Heart left ventricle (tissue), 16 donors: ENCODE measurements around the gene FOXB2. TPM values are rescaled to one million over a fixed set of nuclear protein-coding genes. Genes with fewer than 3 reads are reported as not detected.

Experiments
- ATAC-seq, 4 donors: fragments of 200-7000 bp; cut with Tn5 transposase; one replicate each; pipeline ENCODE4 v1.9.1; 2020 to 2022; ENCODE audit warnings: moderate library complexity in 4 of 4, mild to moderate bottlenecking in 3 of 4, moderate number of reproducible peaks in 1 of 4
- DNase-seq, 5 donors: peaks; one replicate each; pipeline ENCODE4 v3.0.0-alpha.2; 2020
- H3K27ac ChIP-seq, 12 donors: fragments of 200-600 bp; sonication (generic) in 4 of 12; one replicate each; pipeline versions ENCODE4 v1.5.0 to v1.8.0; 2016 to 2022; ENCODE audit warnings: mild to moderate bottlenecking in 2 of 12
- H3K27me3 ChIP-seq, 9 donors: fragments of 200-600 bp; sonication (generic) in 2 of 9; one replicate each; pipeline versions ENCODE4 v1.5.1 to v1.8.0; 2016 to 2022; ENCODE audit warnings: mild to moderate bottlenecking in 3 of 9
- H3K36me3 ChIP-seq, 9 donors: fragments of 200-600 bp; sonication (generic) in 2 of 9; one replicate each; pipeline versions ENCODE4 v1.5.0 to v1.8.0; 2018 to 2022; ENCODE audit warnings: mild to moderate bottlenecking in 2 of 9
- H3K4me1 ChIP-seq, 12 donors: fragments of 200-600 bp; sonication (generic) in 4 of 12; one replicate each; pipeline versions ENCODE4 v1.5.0 to v1.8.0; 2016 to 2022; ENCODE audit warnings: mild to moderate bottlenecking in 3 of 12
- H3K4me3 ChIP-seq, 12 donors: fragments of 200-600 bp; sonication (generic) in 4 of 12; one replicate each; pipeline versions ENCODE4 v1.5.0 to v1.8.0; 2017 to 2022; ENCODE audit warnings: mild to moderate bottlenecking in 9 of 12, moderate library complexity in 4 of 12
- H3K9me3 ChIP-seq, 12 donors: fragments of 200-600 bp; sonication (generic) in 4 of 12; one replicate each; pipeline versions ENCODE4 v1.5.0 to v1.8.0; 2016 to 2022; ENCODE audit warnings: mild to moderate bottlenecking in 1 of 12
- POLR2A ChIP-seq, 2 donors: fragments of 450-650 bp; IDR thresholded peaks; one replicate each; pipeline ENCODE4 v1.6.1; 2017; ENCODE audit warnings: antibody characterized with exemption in 2 of 2, mild to moderate bottlenecking in 2 of 2, moderate library complexity in 2 of 2
- WGBS, 4 donors: extraction: QIAGEN DNeasy Blood & Tissue Kit in 2 of 4; methylation state at CpG; one replicate each; pipeline versions ENCODE4 v1.1.5 to v1.1.7; 2013 to 2018; 5-methylcytosine and 5-hydroxymethylcytosine counted together
- intact Hi-C, 10 donors: fragments of 100-400 bp; cut with DNase I; formaldehyde crosslinking; loops; one replicate each; pipeline versions ENCODE4 v1.11.1 to v1.14.2; 2022
- polyA plus RNA-seq, 2 donors: library from polyadenylated mRNA; stranded (reverse); fragments of 200-250 nt; gene quantifications; one replicate each; pipeline ENCODE4 v1.2.3, GENCODE V29; 2013
- total RNA-seq, 9 donors: library from RNA; depleted of rRNA in 2 of 9; stranded (reverse); fragments of >200 nt in 2 of 9; fragmentation: NEBNext Ultra II Directional in 3 of 9; extraction: Animal tissue kit (Norgen Biotek cat#: 25700) in 3 of 9; gene quantifications; one replicate each; pipeline versions ENCODE4 v1.1.0 to v1.2.4, GENCODE V29; 2016 to 2023
- TF ChIP-seq, protein P1 (sequence below), 12 donors: fragments of 200-600 bp; sonication (generic) in 4 of 12; IDR thresholded peaks; one replicate each; pipeline versions ENCODE4 v1.5.0 to v1.8.0; 2018 to 2022; ENCODE audit warnings: antibody characterized with exemption in 12 of 12, mild to moderate bottlenecking in 5 of 12
- donor health status: ischemic (EF 13 %, LVEDD 7.1; RV severe dilation, severe dysfunction).
- donor health status: healthy with polysubstance abuse.
- donor health status: DM: no; HTN: yes; CAD: no.
- donor health status: DM: no; HTN: no; CAD: no.
- donor health status: ischemic (EF 25% LVEDD 6.9; RV normal size, moderate dysfunction).
- donor health status: ischemic (EF 25% LVEDD 5.7; RV mildly dilated, moderate dysfunction).
- donor health status: healthy.
- donor health status: DM: yes; HTN: yes; CAD: no.
- donor health status: ischemic (EF 35%, LVEDD 5.7; RV mildly dilated, moderate dysfunction).
- donor health status: nonischemic (EF 11% LVEDD 7.7; RV severe dilation, severe dysfunction).
- donor health status: DM: yes; HTN: yes; CAD: no.
- donor health status: PGD.
- donor health status: ischemic (EF 29% LVEDD 5.4; RV normal size, mild dysfunction).
- donor health status: nonischemic (EF 23%, LVEDD 6.1; RV moderate dilation, normal function).

The FOXB2 gene
- total and polyA plus RNA-seq, 11 donors: not detected

DNA sequence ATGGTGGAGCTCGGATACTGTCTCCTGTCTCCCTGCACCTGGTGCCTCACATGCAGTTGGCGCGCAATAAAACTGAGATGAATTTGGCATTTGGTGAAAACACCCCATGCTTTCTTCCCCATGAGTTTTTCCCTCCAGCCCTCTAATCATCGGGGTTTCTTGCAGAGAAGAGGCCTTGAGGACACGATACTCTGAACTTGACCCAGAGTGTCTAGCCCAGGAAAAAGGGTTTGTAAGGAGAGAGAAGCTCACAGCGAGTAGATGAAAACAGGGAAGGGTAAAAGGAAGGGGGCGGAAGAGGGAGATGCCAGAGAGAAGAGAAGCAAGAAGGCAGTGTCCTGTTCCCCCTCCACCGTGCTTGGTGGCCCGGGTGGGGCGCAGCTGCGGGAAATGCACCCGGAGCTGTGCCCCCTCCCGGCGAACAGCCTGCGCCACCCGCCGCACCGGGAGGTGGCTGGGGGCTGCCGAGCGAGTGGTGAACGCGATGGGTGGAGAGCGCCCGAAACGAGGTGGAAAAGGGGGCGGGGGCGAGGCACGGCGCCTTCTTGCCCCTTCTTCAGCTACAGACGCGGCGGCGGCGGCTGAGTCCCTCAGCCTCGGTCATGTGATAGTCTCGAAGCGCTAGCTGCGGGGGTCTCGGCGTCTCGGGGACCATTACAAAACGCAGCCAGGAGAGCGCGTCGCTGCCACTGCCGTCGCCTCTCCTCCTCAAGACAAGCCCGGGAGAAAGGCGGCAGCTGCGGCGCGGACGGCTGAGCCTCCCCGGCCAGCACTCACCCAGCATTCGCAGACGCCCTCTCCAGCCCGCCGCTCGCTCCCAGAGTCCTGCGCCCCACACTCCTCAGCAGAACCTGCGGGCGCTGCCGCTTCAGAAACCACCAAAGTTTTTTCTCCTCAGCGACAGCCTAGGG, 1.1 kb upstream of the FOXB2 start:
- ATAC-seq: peak in 1 of 4 donors; percentile 34

DNA sequence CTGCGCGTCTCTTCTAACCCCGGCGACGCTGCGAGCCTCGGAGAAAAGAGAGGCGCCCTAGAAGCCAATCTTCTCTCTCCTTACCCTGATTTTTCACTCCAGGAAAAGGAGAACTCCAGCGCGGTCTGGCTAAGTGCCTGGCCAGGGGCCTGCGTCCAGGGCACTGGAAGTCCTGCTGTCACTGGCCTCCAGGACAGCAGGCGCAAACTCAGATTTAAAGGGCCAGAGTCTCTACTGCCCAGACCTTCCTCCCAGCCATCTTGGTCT, 553 bp upstream of the FOXB2 start:
- intact Hi-C loops: no loop called here
- Histone ChIP-seq H3K4me1 (peaks cover 0 to 78% (median 22%) of the 10 kb centered on the region in 12 donors), H3K36me3 (no peaks in the 10 kb centered on the region), H3K4me3 (peak overlapping the region in 5 of 12 donors; percentile 4 to 33 (median 19)), H3K27me3 (peaks cover 75 to 100% (median 97%) of the 10 kb centered on the region in 9 donors), H3K27ac (no peak overlapping the region), H3K9me3 (no peaks in the 10 kb centered on the region)
- TF ChIP-seq, protein P1, sequence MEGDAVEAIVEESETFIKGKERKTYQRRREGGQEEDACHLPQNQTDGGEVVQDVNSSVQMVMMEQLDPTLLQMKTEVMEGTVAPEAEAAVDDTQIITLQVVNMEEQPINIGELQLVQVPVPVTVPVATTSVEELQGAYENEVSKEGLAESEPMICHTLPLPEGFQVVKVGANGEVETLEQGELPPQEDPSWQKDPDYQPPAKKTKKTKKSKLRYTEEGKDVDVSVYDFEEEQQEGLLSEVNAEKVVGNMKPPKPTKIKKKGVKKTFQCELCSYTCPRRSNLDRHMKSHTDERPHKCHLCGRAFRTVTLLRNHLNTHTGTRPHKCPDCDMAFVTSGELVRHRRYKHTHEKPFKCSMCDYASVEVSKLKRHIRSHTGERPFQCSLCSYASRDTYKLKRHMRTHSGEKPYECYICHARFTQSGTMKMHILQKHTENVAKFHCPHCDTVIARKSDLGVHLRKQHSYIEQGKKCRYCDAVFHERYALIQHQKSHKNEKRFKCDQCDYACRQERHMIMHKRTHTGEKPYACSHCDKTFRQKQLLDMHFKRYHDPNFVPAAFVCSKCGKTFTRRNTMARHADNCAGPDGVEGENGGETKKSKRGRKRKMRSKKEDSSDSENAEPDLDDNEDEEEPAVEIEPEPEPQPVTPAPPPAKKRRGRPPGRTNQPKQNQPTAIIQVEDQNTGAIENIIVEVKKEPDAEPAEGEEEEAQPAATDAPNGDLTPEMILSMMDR (IDR thresholded peaks at IDR 0.05): no peak
- no peak for TF ChIP-seq POLR2A (IDR thresholded peaks at IDR 0.05)
- no peak for DNase-seq
- peak in 1 of 4 donors; percentile 12 for ATAC-seq
- 0 to 2% (median 0%) methylated on average over 12 of the region's 12 CpGs for WGBS, 4 donors

More for the DNA sequence above, 1.1 kb upstream of the FOXB2 start:
- H3K36me3 ChIP-seq: no peaks in the 10 kb centered on the region
- H3K9me3 ChIP-seq: no peaks in the 10 kb centered on the region
- no peak for TF ChIP-seq POLR2A (IDR thresholded peaks at IDR 0.05)
- TF ChIP-seq, protein P1 (IDR thresholded peaks at IDR 0.05): no peak
- H3K4me3 ChIP-seq: peak overlapping the region in 6 of 12 donors; percentile 4 to 33 (median 15)
- no peak for DNase-seq
- H3K27me3 ChIP-seq: peaks cover 80 to 100% (median 97%) of the 10 kb centered on the region in 9 donors
- 1 to 2% (median 1%) methylated on average over 50 to 64 of the region's 64 CpGs for WGBS, 4 donors
- intact Hi-C loops: no loop called here
- peaks cover 0 to 80% (median 22%) of the 10 kb centered on the region in 12 donors for H3K4me1 ChIP-seq
- H3K27ac ChIP-seq: no peak overlapping the region

DNA sequence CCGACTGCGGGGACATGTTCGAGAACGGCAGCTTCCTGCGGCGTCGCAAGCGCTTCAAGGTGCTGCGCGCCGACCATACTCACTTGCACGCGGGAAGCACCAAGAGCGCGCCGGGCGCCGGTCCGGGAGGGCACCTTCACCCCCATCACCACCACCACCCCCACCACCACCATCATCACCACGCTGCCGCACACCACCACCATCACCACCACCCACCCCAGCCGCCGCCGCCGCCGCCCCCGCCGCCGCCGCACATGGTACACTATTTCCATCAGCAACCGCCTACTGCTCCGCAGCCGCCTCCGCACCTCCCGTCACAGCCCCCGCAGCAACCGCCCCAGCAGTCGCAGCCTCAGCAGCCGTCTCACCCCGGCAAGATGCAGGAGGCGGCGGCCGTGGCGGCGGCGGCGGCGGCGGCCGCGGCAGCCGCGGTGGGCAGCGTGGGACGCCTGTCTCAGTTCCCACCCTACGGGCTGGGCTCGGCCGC, 514 bp downstream of the FOXB2 start:
- no peak for DNase-seq
- H3K36me3 ChIP-seq: no peaks in the 10 kb centered on the region
- WGBS, 4 donors: 1 to 2% (median 2%) methylated on average over 19 to 58 of the region's 58 CpGs
- intact Hi-C loops: no loop called here
- TF ChIP-seq, protein P1 (IDR thresholded peaks at IDR 0.05): no peak
- no peak for TF ChIP-seq POLR2A (IDR thresholded peaks at IDR 0.05)
- peaks cover 64 to 100% (median 93%) of the 10 kb centered on the region in 9 donors for H3K27me3 ChIP-seq
- H3K4me3 ChIP-seq: peak overlapping the region in 1 of 12 donors; percentile 27
- H3K4me1 ChIP-seq: peaks cover 0 to 67% (median 22%) of the 10 kb centered on the region in 12 donors
- H3K9me3 ChIP-seq: no peaks in the 10 kb centered on the region
- H3K27ac ChIP-seq: no peak overlapping the region
- no peak for ATAC-seq
